Effector memory CD4-positive, alpha-beta T cell (primary cell): ENCODE data around the gene IGF2BP1.

Source experiments
- DNase-seq, 3 donors: peaks; one replicate each; pipeline ENCODE4 v3.0.0-alpha.2; 2020
- H3K27ac ChIP-seq: 2 replicates; pipeline ENCODE4 v1.7.0; 2013; ENCODE audit warnings: mild to moderate bottlenecking, low read length, moderate library complexity; ENCODE audit not compliant: insufficient read depth, poor library complexity, severe bottlenecking
- H3K27me3 ChIP-seq: replicated peaks from 2 replicates; pipeline ENCODE4 v1.7.0; 2013; ENCODE audit warnings: mild to moderate bottlenecking, low read length; ENCODE audit not compliant: insufficient read depth, control insufficient read depth, poor library complexity, severe bottlenecking
- H3K36me3 ChIP-seq: 2 replicates; pipeline ENCODE4 v1.7.0; 2013; ENCODE audit warnings: mild to moderate bottlenecking, low read length, moderate library complexity; ENCODE audit not compliant: control insufficient read depth, insufficient read depth
- H3K4me1 ChIP-seq: 2 replicates; pipeline ENCODE4 v1.7.0; 2013; ENCODE audit warnings: low read length, mild to moderate bottlenecking; ENCODE audit not compliant: control insufficient read depth, insufficient read depth, poor library complexity, severe bottlenecking
- H3K4me3 ChIP-seq: 2 replicates; pipeline ENCODE4 v1.7.0; 2013; ENCODE audit warnings: low read length, low read depth, mild to moderate bottlenecking; ENCODE audit not compliant: insufficient read depth, poor library complexity, severe bottlenecking
- H3K9me3 ChIP-seq: 2 replicates; pipeline ENCODE4 v1.7.0; 2013; ENCODE audit warnings: mild to moderate bottlenecking, low read length, moderate library complexity; ENCODE audit not compliant: control insufficient read depth

The IGF2BP1 gene

GRCh38 chr17:48995304-48995973, 1.7 kb upstream of the IGF2BP1 start:
- Histone ChIP-seq H3K4me3 (no peak overlapping the region), H3K27ac (no peak overlapping the region), H3K27me3 (peaks cover 89% of the 10 kb centered on the region)

GRCh38 chr17:48995974-48996721, 1.0 kb upstream of the IGF2BP1 start:
- Histone ChIP-seq H3K27me3 (peaks cover 91% of the 10 kb centered on the region), H3K4me1 (peaks cover 33% of the 10 kb centered on the region), H3K4me3 (no peak overlapping the region), H3K9me3 (no peaks in the 10 kb centered on the region), H3K36me3 (no peaks in the 10 kb centered on the region), H3K27ac (no peak overlapping the region)
- DNase-seq = no peak

More at GRCh38 chr17:48995304-48995973, 1.7 kb upstream of the IGF2BP1 start:
- no peak for DNase-seq
- no peaks in the 10 kb centered on the region for H3K36me3 ChIP-seq
- peaks cover 33% of the 10 kb centered on the region for H3K4me1 ChIP-seq
- H3K9me3 ChIP-seq = no peaks in the 10 kb centered on the region

GRCh38 chr17:48996722-48997102, 473 bp upstream of the IGF2BP1 start:
- Histone ChIP-seq H3K36me3 (no peaks in the 10 kb centered on the region), H3K27me3 (peaks cover 92% of the 10 kb centered on the region), H3K4me1 (peaks cover 33% of the 10 kb centered on the region), H3K4me3 (no peak overlapping the region), H3K9me3 (no peaks in the 10 kb centered on the region), H3K27ac (no peak overlapping the region)
- no peak for DNase-seq

GRCh38 chr17:48997827-48998586, 822 bp downstream of the IGF2BP1 start:
- no peaks in the 10 kb centered on the region for H3K9me3 ChIP-seq
- peaks cover 33% of the 10 kb centered on the region for H3K4me1 ChIP-seq
- peak overlapping the region; percentile 35 for H3K4me3 ChIP-seq
- H3K36me3 ChIP-seq = no peaks in the 10 kb centered on the region
- H3K27me3 ChIP-seq = peaks cover 94% of the 10 kb centered on the region
- H3K27ac ChIP-seq = no peak overlapping the region
- DNase-seq = no peak

- H3K27ac ChIP-seq = no peak overlapping the region
- H3K36me3 ChIP-seq = no peaks in the 10 kb centered on the region
- no peak overlapping the region for H3K4me3 ChIP-seq
- DNase-seq = no peak
- peaks cover 94% of the 10 kb centered on the region for H3K27me3 ChIP-seq
- H3K9me3 ChIP-seq = no peaks in the 10 kb centered on the region
- peaks cover 33% of the 10 kb centered on the region for H3K4me1 ChIP-seq
These were observed 1.6 kb downstream of the IGF2BP1 start for GRCh38 chr17:48998587-48999440.

GRCh38 chr17:49000943-49001342, 3.8 kb downstream of the IGF2BP1 start:
- Histone ChIP-seq H3K27ac (no peak overlapping the region), H3K36me3 (no peaks in the 10 kb centered on the region), H3K4me1 (peaks cover 28% of the 10 kb centered on the region), H3K4me3 (no peak overlapping the region), H3K27me3 (peaks cover 83% of the 10 kb centered on the region), H3K9me3 (no peaks in the 10 kb centered on the region)
- DNase-seq = no peak

GRCh38 chr17:49001671-49002070, 4.5 kb downstream of the IGF2BP1 start:
- Histone ChIP-seq H3K36me3 (no peaks in the 10 kb centered on the region), H3K4me1 (peaks cover 20% of the 10 kb centered on the region), H3K4me3 (no peak overlapping the region), H3K9me3 (no peaks in the 10 kb centered on the region), H3K27ac (no peak overlapping the region), H3K27me3 (peaks cover 83% of the 10 kb centered on the region)
- no peak for DNase-seq

- no peak for DNase-seq
These were observed 5.1 kb downstream of the IGF2BP1 start for GRCh38 chr17:49002331-49002730.

GRCh38 chr17:49002766-49003165, 5.6 kb downstream of the IGF2BP1 start:
- no peak for DNase-seq

More at GRCh38 chr17:49002331-49002730, 5.1 kb downstream of the IGF2BP1 start:
- H3K4me3 ChIP-seq = no peak overlapping the region
- H3K9me3 ChIP-seq = no peaks in the 10 kb centered on the region
- no peak overlapping the region for H3K27ac ChIP-seq
- no peaks in the 10 kb centered on the region for H3K36me3 ChIP-seq
- H3K4me1 ChIP-seq = peaks cover 14% of the 10 kb centered on the region
- H3K27me3 ChIP-seq = peaks cover 78% of the 10 kb centered on the region

More at GRCh38 chr17:49002766-49003165, 5.6 kb downstream of the IGF2BP1 start:
- no peaks in the 10 kb centered on the region for H3K9me3 ChIP-seq
- H3K4me3 ChIP-seq = no peak overlapping the region
- H3K4me1 ChIP-seq = peaks cover 10% of the 10 kb centered on the region
- H3K27ac ChIP-seq = no peak overlapping the region
- no peaks in the 10 kb centered on the region for H3K36me3 ChIP-seq
- peaks cover 78% of the 10 kb centered on the region for H3K27me3 ChIP-seq
